Activated naive CD8-positive, alpha-beta T cell treated with anti-CD3 and anti-CD28 coated beads for 36 hours (primary cell): ENCODE data around the gene CTNND2. TPM values are rescaled to one million over a fixed set of nuclear protein-coding genes. Genes with fewer than 3 reads are reported as not detected.

Experiments
- DNase-seq: peaks from one replicate; pipeline ENCODE4 v3.0.0; 2021
- H3K27ac Mint-ChIP-seq: one replicate; pipeline ENCODE4 v1.8.0; 2022; ENCODE audit warnings: mild to moderate bottlenecking, moderate library complexity, mixed read lengths
- H3K27me3 Mint-ChIP-seq: one replicate; pipeline ENCODE4 v1.8.0; 2022; ENCODE audit warnings: mild to moderate bottlenecking, mixed read lengths
- H3K36me3 Mint-ChIP-seq: one replicate; pipeline ENCODE4 v1.8.0; 2021; ENCODE audit warnings: mild to moderate bottlenecking, mixed read lengths
- H3K4me1 Mint-ChIP-seq: one replicate; pipeline ENCODE4 v1.8.0; 2021; ENCODE audit warnings: mixed read lengths
- H3K4me3 Mint-ChIP-seq: one replicate; pipeline ENCODE4 v1.8.0; 2022; ENCODE audit warnings: mild to moderate bottlenecking, moderate library complexity, mixed read lengths
- H3K9me3 Mint-ChIP-seq: one replicate; pipeline ENCODE4 v1.8.0; 2022; ENCODE audit warnings: mixed read lengths
- total RNA-seq, 2 experiments: library from RNA; stranded (reverse); gene quantifications; one replicate each; pipeline ENCODE4 v1.2.3, GENCODE V29; 2021

Gene CTNND2
- total RNA-seq, 2 experiments from 2014 or later = not detected

- Mint-ChIP-seq H3K27ac (no peak overlapping the region), H3K27me3 (no peaks in the 10 kb centered on the region), H3K4me1 (no peaks in the 10 kb centered on the region), H3K36me3 (no peaks in the 10 kb centered on the region), H3K9me3 (no peaks in the 10 kb centered on the region), H3K4me3 (no peak overlapping the region)
- DNase-seq = no peak
Observed at GRCh38 chr5:11687498-11687897, 216.7 kb downstream of the CTNND2 start.

- H3K4me3 Mint-ChIP-seq = no peak overlapping the region
- H3K27me3 Mint-ChIP-seq = peaks cover 3% of the 10 kb centered on the region
- no peaks in the 10 kb centered on the region for H3K36me3 Mint-ChIP-seq
- peaks cover 2% of the 10 kb centered on the region for H3K9me3 Mint-ChIP-seq
- no peak for DNase-seq
- no peaks in the 10 kb centered on the region for H3K4me1 Mint-ChIP-seq
- no peak overlapping the region for H3K27ac Mint-ChIP-seq
Observed at GRCh38 chr5:11684607-11685006, 219.6 kb downstream of the CTNND2 start.

DNA sequence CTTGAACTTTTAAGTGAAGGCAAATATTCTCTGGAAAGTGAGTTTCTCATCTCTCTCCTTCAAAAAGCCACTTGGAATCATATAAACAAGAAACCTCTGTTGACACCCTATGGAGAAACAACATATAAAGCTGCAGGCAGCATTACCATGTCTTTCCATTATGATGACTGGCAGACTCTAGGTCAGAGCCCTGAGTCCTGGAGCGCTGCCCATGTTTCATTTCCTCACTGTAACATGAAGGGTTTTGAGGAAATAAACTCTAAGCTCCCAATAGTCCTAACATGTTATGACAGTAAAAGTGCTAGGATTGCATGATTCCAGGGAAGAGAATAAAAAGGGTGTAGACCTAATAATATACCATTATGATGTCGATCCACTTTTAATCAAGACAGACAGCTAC, 220.6 kb downstream of the CTNND2 start:
- Mint-ChIP-seq H3K9me3 (peaks cover 2% of the 10 kb centered on the region), H3K4me1 (no peaks in the 10 kb centered on the region), H3K27me3 (peaks cover 4% of the 10 kb centered on the region), H3K4me3 (no peak overlapping the region), H3K27ac (no peak overlapping the region), H3K36me3 (no peaks in the 10 kb centered on the region)
- no peak for DNase-seq

DNA sequence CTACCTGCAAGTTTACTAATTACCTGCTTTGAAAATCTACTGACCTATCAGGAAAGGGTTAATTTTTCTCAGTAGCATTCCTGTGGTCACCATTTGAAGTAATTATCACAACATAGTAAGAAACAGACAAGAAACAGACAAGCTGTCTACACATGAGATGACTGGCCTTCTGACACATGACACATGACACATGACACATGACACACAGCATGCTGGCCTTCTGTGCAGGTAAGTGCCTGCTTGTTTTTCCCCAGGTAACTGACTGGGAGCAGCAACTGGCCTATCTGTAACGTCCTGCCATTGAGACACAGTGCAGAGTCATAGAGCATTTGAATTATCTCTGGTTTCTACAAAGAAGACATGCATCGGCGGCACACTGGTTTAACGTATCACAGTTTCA, 222.4 kb downstream of the CTNND2 start:
- no peak for DNase-seq
- H3K36me3 Mint-ChIP-seq = no peaks in the 10 kb centered on the region
- peaks cover 2% of the 10 kb centered on the region for H3K9me3 Mint-ChIP-seq
- no peak overlapping the region for H3K27ac Mint-ChIP-seq
- H3K4me3 Mint-ChIP-seq = no peak overlapping the region
- H3K27me3 Mint-ChIP-seq = peaks cover 4% of the 10 kb centered on the region
- no peaks in the 10 kb centered on the region for H3K4me1 Mint-ChIP-seq

GRCh38 chr5:11679676-11680075, 224.6 kb downstream of the CTNND2 start:
- no peak for DNase-seq
- H3K9me3 Mint-ChIP-seq = peaks cover 2% of the 10 kb centered on the region
- no peak overlapping the region for H3K4me3 Mint-ChIP-seq
- no peaks in the 10 kb centered on the region for H3K4me1 Mint-ChIP-seq
- H3K27me3 Mint-ChIP-seq = peaks cover 4% of the 10 kb centered on the region
- H3K27ac Mint-ChIP-seq = no peak overlapping the region
- H3K36me3 Mint-ChIP-seq = no peaks in the 10 kb centered on the region

DNA sequence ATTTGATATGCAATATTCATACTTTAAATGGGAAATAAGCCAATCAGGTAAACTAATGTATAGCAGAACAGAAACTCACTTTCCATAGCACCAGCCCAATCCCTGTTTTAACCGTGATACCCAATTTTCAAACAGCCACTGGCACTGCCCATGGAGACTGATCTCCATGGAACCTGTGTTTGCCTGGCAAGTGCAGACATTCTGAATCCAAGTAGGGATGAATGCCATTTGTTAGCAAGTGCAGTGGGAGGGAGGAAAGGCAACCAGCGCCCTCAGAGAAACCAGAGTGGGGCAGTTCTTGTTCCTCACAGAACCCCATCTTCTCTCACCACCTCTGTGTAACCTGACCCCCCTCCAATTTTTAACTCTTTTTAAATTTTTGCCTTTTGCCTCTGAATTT, 229.1 kb downstream of the CTNND2 start:
- H3K4me3 Mint-ChIP-seq = no peak overlapping the region
- no peaks in the 10 kb centered on the region for H3K36me3 Mint-ChIP-seq
- DNase-seq = no peak
- no peak overlapping the region for H3K27ac Mint-ChIP-seq
- H3K9me3 Mint-ChIP-seq = peaks cover 1% of the 10 kb centered on the region
- H3K4me1 Mint-ChIP-seq = no peaks in the 10 kb centered on the region
- H3K27me3 Mint-ChIP-seq = peaks cover 4% of the 10 kb centered on the region

GRCh38 chr5:11672385-11673085, 231.7 kb downstream of the CTNND2 start:
- Mint-ChIP-seq H3K27me3 (no peaks in the 10 kb centered on the region), H3K36me3 (no peaks in the 10 kb centered on the region), H3K4me1 (no peaks in the 10 kb centered on the region), H3K27ac (no peak overlapping the region), H3K9me3 (peaks cover 11% of the 10 kb centered on the region), H3K4me3 (no peak overlapping the region)
- DNase-seq = no peak

DNA sequence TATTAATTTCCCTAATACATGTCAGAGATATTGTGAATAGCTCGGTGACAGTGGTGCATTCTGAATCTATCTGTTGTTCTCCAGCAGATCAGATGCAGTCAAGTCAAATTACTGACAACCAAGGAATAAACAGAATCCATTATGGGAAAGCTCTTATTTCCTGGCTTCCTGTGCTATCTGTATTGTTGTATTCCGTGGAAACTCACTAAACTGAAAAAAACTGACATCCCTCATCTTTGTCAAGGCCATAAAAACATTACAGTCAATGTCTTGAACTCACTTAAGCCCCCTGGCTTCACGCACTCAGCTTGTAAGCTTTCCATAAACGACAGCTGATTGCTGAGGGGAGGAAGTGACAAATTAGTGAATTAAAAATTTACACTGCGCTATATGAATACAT, 245.9 kb downstream of the CTNND2 start:
- no peak for DNase-seq
- Mint-ChIP-seq H3K4me1 (no peaks in the 10 kb centered on the region), H3K36me3 (no peaks in the 10 kb centered on the region), H3K9me3 (no peaks in the 10 kb centered on the region), H3K27me3 (no peaks in the 10 kb centered on the region), H3K4me3 (no peak overlapping the region), H3K27ac (no peak overlapping the region)

DNA sequence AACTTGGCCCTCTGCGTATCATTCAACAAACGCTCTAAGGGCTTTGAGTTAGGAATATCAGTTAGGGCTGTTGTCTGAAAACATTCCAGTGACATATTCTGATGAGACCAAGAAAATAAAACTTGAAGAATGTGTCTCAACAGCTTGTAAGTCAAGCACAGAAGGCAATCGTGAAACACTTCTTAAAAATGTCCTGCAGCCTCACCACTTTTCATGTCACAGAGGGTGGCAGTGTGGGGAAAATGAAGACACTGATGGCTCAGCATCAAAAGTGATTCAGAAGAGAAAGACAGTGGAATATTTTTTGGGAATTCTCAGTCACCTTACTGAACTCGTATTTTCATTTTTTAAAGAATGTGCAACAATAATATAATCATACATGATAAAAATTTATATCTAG, 247.3 kb downstream of the CTNND2 start:
- H3K27ac Mint-ChIP-seq = no peak overlapping the region
- H3K4me1 Mint-ChIP-seq = no peaks in the 10 kb centered on the region
- no peaks in the 10 kb centered on the region for H3K27me3 Mint-ChIP-seq
- H3K36me3 Mint-ChIP-seq = no peaks in the 10 kb centered on the region
- H3K9me3 Mint-ChIP-seq = no peaks in the 10 kb centered on the region
- no peak overlapping the region for H3K4me3 Mint-ChIP-seq
- DNase-seq = no peak

DNA sequence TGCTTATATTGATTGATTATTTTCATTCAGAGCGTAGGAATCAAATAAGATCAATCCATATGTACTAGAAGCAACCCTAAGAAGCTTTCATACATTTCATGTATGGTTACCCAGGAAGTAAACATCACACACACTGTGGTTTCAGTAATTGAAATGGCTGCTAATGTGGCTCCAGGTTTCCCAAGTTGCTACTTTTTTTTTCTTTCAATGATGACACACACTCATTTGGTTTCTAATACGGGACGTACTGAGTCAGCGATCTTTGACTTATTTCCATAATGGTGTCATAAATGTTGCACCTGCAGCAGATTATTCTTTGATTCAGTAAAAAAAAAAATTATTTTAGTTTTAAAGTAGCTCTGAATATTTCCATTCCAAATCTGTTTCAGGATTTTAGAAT, 248.6 kb downstream of the CTNND2 start:
- Mint-ChIP-seq H3K9me3 (no peaks in the 10 kb centered on the region), H3K4me1 (no peaks in the 10 kb centered on the region), H3K36me3 (no peaks in the 10 kb centered on the region), H3K4me3 (no peak overlapping the region), H3K27me3 (no peaks in the 10 kb centered on the region), H3K27ac (no peak overlapping the region)
- DNase-seq = no peak

DNA sequence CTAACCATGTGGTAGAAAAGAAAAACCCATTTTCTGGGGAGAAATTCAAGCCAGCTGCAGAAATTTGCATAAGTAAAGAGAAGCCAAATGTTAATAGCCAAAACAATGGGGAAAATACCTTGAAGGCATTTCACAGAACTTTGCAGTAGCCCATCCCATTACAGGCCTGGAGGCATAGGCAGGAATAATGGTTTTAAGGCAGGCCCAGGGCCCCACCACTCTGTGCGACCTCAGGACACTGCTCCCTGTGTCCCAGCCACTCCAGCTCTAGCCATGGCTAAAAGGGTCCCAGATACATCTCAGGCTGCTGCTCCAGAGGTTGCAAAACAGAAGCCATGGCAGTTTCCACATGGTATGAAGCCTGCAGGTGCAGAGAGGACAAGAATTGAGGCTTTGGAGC, 253.3 kb downstream of the CTNND2 start:
- no peak for DNase-seq
- Mint-ChIP-seq H3K27ac (no peak overlapping the region), H3K9me3 (no peaks in the 10 kb centered on the region), H3K4me1 (no peaks in the 10 kb centered on the region), H3K36me3 (no peaks in the 10 kb centered on the region), H3K27me3 (no peaks in the 10 kb centered on the region), H3K4me3 (no peak overlapping the region)

- Mint-ChIP-seq H3K4me1 (no peaks in the 10 kb centered on the region), H3K27me3 (no peaks in the 10 kb centered on the region), H3K4me3 (no peak overlapping the region), H3K36me3 (no peaks in the 10 kb centered on the region), H3K27ac (no peak overlapping the region), H3K9me3 (no peaks in the 10 kb centered on the region)
- no peak for DNase-seq
Observed at GRCh38 chr5:11646141-11646540, 258.1 kb downstream of the CTNND2 start.

DNA sequence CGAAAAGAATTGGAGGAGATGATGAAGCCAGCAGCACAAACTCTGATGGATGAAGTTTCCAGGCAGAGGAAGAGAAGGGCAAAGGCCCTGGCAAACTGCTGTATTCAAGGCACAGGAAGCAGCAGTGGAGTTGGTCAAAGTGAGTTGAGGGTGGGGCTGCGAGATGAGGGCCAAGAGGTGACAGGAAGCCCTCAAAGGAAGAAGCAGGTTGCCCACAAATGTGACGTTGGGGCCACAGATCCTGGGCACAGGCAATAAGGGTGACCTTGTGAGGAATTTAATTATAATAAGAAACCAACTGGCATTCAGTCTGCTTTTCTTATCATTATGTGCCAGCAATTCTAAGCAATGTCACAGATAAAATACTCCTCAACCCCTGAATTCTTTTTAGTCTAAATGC, 261.8 kb downstream of the CTNND2 start:
- H3K36me3 Mint-ChIP-seq = no peaks in the 10 kb centered on the region
- H3K4me1 Mint-ChIP-seq = no peaks in the 10 kb centered on the region
- H3K27ac Mint-ChIP-seq = no peak overlapping the region
- no peaks in the 10 kb centered on the region for H3K9me3 Mint-ChIP-seq
- no peak overlapping the region for H3K4me3 Mint-ChIP-seq
- no peak for DNase-seq
- no peaks in the 10 kb centered on the region for H3K27me3 Mint-ChIP-seq

GRCh38 chr5:11640158-11640873, 263.9 kb downstream of the CTNND2 start:
- Mint-ChIP-seq H3K27me3 (no peaks in the 10 kb centered on the region), H3K9me3 (no peaks in the 10 kb centered on the region), H3K4me1 (no peaks in the 10 kb centered on the region), H3K4me3 (no peak overlapping the region), H3K27ac (no peak overlapping the region), H3K36me3 (no peaks in the 10 kb centered on the region)
- no peak for DNase-seq

DNA sequence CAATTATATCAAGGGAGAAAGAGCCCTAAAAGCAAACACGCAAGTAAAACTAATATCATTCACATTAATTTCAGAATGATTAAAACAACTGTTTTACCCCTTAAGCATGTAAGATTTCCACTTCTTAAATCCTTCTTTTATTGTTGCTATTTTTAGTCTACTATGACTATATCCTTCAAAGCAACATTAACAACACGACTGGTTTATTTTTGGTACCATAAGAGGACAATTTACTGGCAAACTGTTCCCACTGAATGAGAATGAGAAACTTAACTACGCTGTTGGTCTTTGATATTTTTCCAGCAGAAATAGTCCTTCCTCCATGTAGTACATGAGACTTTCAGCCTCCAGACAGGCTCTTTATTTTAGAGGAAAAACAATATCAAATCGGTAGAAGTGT, 281.5 kb downstream of the CTNND2 start:
- no peaks in the 10 kb centered on the region for H3K27me3 Mint-ChIP-seq
- no peak for DNase-seq
- H3K4me3 Mint-ChIP-seq = no peak overlapping the region
- H3K9me3 Mint-ChIP-seq = peaks cover 5% of the 10 kb centered on the region
- no peak overlapping the region for H3K27ac Mint-ChIP-seq
- H3K4me1 Mint-ChIP-seq = no peaks in the 10 kb centered on the region
- no peaks in the 10 kb centered on the region for H3K36me3 Mint-ChIP-seq

DNA sequence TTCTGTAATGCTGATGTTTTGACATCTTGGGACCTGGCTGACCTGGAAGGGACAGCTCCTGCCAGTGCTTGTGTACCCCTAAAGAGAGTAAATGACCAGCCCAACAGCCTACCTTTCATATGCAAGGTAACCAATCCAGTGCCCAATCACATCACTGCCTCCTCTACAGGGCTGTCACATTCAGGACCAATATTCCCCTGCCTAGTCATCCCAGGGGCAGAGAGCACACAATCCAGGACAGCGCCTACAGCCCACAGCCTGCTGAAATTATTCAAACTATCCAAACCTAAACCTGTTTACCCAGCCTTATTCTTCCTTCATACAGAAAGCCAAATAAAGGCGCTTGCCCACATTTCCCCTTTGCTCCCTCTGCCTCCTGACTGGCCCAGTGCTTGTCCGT, 284.1 kb downstream of the CTNND2 start:
- Mint-ChIP-seq H3K4me1 (no peaks in the 10 kb centered on the region), H3K4me3 (no peak overlapping the region), H3K27me3 (no peaks in the 10 kb centered on the region), H3K27ac (no peak overlapping the region), H3K36me3 (no peaks in the 10 kb centered on the region), H3K9me3 (peaks cover 3% of the 10 kb centered on the region)
- no peak for DNase-seq
